Neutrophil (primary cell): ENCODE data around the gene FN1.
A peak's percentile ranks its signal among the peaks of the same experiment; 100 is the strongest.
"Not testable (repeated sequence)": the region's sequence is repeated elsewhere in the genome, so short reads cannot be mapped to it uniquely, and the experiment has no call there.

Experiments used
- H3K27ac ChIP-seq: fragments of 200-600 bp; sonication (generic); 2 replicates; pipeline ENCODE4 v1.5.1; 2016; ENCODE audit warnings: mild to moderate bottlenecking, moderate library complexity
- H3K27me3 ChIP-seq: fragments of 200-600 bp; sonication (generic); 2 replicates; pipeline ENCODE4 v1.6.0; 2016; ENCODE audit warnings: mild to moderate bottlenecking
- H3K36me3 ChIP-seq: fragments of 200-600 bp; sonication (generic); 2 replicates; pipeline ENCODE4 v1.5.1; 2017
- H3K4me1 ChIP-seq, 2 experiments: fragments of 200-600 bp in 1 of 2; sonication (generic) in 1 of 2; 1 replicate in 1 of 2; 2 replicates in 1 of 2; pipeline versions ENCODE4 v1.5.1 to v1.6.1; 2013 to 2016; ENCODE audit warnings: low read depth in 1 of 2, low read length in 1 of 2, mild to moderate bottlenecking in 1 of 2, moderate library complexity in 1 of 2; ENCODE audit not compliant: control insufficient read depth in 1 of 2, insufficient read depth in 1 of 2
- H3K4me3 ChIP-seq, 2 experiments: fragments of 200-600 bp in 1 of 2; sonication (generic) in 1 of 2; 1 replicate in 1 of 2; 2 replicates in 1 of 2; pipeline ENCODE4 v1.5.1; 2013 to 2016; ENCODE audit warnings: low read depth in 1 of 2, low read length in 1 of 2, mild to moderate bottlenecking in 1 of 2, moderate library complexity in 1 of 2
- H3K9me3 ChIP-seq: fragments of 200-600 bp; sonication (generic); 2 replicates; pipeline ENCODE4 v1.5.1; 2016
- CTCF ChIP-seq: fragments of 200-600 bp; sonication (generic); IDR thresholded peaks from 2 replicates; pipeline ENCODE4 v1.5.1; 2016; ENCODE audit warnings: antibody characterized with exemption

The FN1 gene

DNA sequence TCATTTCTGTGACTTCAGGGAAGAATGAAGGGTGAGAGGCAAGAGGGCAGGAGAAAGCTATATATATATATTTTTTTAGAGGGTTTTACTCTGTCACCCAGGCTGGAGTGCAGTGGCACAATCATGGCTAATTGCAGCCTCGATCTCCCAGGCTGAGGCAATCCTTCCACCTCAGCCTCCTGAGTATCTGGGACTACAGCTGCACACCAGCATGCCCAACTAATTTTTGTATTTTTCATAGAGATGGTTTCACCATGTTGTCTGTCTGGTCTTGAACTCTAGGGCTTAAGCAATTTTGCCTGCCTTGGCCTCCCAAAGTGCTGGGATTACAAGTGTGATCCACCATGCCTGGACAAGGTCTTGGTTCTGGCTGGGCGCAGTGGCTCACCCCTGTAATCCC is 120.6 kb downstream of the FN1 start:
- Histone ChIP-seq H3K9me3 (no peaks in the 10 kb centered on the region), H3K36me3 (no peaks in the 10 kb centered on the region), H3K27me3 (peaks cover 5% of the 10 kb centered on the region), H3K4me3 (no peak overlapping the region), H3K4me1 (peaks cover 6 to 8% of the 10 kb centered on the region in 2 experiments), H3K27ac (no peak overlapping the region)
- TF ChIP-seq CTCF = no peak

- no peak for TF ChIP-seq CTCF
Observed at GRCh38 chr2:215314896-215315295, 121.0 kb downstream of the FN1 start.

DNA sequence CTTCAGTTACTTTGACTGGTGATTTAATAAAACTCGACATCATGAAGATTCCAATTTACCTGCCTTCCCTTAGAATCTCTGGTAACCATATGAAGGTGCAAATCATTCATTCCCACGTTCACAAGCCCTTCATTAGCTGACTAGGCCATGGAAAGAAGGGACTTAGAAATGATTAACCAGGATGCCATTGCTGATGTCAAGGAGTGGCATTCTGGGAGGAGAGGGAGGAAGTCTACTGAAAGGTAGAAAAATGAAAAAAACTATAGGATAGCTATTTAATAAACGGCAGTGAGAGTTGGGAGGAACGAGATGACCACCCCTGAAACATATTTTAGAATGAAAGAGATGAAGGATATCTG is 122.6 kb downstream of the FN1 start:
- Histone ChIP-seq H3K4me1 (peaks cover 6 to 8% of the 10 kb centered on the region in 2 experiments), H3K36me3 (no peaks in the 10 kb centered on the region), H3K27ac (no peak overlapping the region), H3K4me3 (no peak overlapping the region), H3K9me3 (no peaks in the 10 kb centered on the region), H3K27me3 (peaks cover 5% of the 10 kb centered on the region)
- no peak for TF ChIP-seq CTCF

More at GRCh38 chr2:215314896-215315295, 121.0 kb downstream of the FN1 start:
- H3K9me3 ChIP-seq = no peaks in the 10 kb centered on the region
- H3K4me3 ChIP-seq = no peak overlapping the region
- no peak overlapping the region for H3K27ac ChIP-seq
- peaks cover 5% of the 10 kb centered on the region for H3K27me3 ChIP-seq
- H3K36me3 ChIP-seq = no peaks in the 10 kb centered on the region
- H3K4me1 ChIP-seq = peaks cover 6 to 8% of the 10 kb centered on the region in 2 experiments

DNA sequence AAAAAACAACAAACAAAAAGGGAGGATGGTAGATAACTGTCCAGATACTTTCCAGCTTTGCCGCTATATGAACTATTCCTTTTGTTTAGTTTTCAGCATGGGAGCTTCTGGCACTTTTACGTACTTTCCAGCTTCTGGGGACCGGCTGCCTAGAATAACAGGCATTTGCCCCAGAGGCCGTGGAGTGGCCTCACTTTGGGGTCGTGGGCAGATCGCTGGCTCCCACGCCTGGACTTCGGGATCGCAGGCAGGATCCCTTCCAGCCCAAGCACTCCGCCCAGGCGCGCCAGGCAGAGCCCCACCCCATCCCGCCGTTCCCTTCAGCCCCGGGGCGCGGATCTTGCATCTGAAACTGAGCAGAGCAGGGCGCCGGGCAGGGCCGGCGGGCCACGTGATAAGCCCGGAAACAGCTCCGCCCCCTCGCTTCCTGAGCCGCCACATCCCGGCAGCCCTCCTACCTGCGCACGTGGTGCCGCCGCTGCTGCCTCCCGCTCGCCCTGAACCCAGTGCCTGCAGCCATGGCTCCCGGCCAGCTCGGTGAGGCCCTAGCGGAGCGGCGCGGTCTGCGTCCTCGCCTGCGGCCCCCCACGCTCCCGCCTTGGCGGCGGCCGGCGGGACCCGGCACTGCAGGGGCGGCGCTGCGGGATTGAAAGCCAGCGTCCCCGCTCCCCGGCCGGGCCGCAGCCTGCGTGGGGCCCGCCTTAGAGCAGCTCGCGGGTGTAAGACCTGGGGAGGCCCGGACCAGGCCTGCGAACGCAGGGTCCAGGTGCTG is 124.1 kb downstream of the FN1 start, which contains the start of gene ATIC:
TSS of gene ATIC (plus strand) at position 435 of the 772 bp plus-strand sequence. CDS start at position 519, 84 bp downstream.
- Histone ChIP-seq H3K36me3 (no peaks in the 10 kb centered on the region), H3K4me3 (peak within 1 kb of the TSS; percentile 55 to 67), H3K4me1 (peaks cover 6 to 8% of the 10 kb centered on the region in 2 experiments), H3K27ac (no peak within 1 kb of the TSS), H3K9me3 (no peaks in the 10 kb centered on the region), H3K27me3 (peaks cover 5% of the 10 kb centered on the region)
- no peak for TF ChIP-seq CTCF

GRCh38 chr2:215311259-215311624 is 124.6 kb downstream of the FN1 start:
- not testable (repeated sequence) for H3K4me1 ChIP-seq, H3K9me3 ChIP-seq, H3K27ac ChIP-seq, H3K36me3 ChIP-seq, H3K27me3 ChIP-seq
- H3K4me3 ChIP-seq = peak overlapping the region; percentile 55 to 67
